ENCODE data around the gene TRAF4. TPM values are rescaled to one million over a fixed set of nuclear protein-coding genes. Genes with fewer than 3 reads are reported as not detected.

Gene TRAF4, protein sequence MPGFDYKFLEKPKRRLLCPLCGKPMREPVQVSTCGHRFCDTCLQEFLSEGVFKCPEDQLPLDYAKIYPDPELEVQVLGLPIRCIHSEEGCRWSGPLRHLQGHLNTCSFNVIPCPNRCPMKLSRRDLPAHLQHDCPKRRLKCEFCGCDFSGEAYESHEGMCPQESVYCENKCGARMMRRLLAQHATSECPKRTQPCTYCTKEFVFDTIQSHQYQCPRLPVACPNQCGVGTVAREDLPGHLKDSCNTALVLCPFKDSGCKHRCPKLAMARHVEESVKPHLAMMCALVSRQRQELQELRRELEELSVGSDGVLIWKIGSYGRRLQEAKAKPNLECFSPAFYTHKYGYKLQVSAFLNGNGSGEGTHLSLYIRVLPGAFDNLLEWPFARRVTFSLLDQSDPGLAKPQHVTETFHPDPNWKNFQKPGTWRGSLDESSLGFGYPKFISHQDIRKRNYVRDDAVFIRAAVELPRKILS
- total RNA-seq: 10 to 100 TPM in 2 of 4 donors, 1 to 10 TPM in 2; 4.6 to 12.6 (median 10.6) TPM

- H3K27me3 ChIP-seq: no peaks in the 10 kb centered on the region
- no peaks in the 10 kb centered on the region for H3K9me3 ChIP-seq
- TF ChIP-seq POLR2AphosphoS5 (IDR thresholded peaks at IDR 0.05): peak; percentile 54 to 85
- peak in 2 of 3 experiments; percentile 35 to 57 for TF ChIP-seq CTCF (IDR thresholded peaks at IDR 0.05)
- TF ChIP-seq POLR2A (IDR thresholded peaks at IDR 0.05; ENCODE audit: low read depth): no peak
- no peak for TF ChIP-seq EP300 (IDR thresholded peaks at IDR 0.05)
- intact Hi-C loops (cut with DNase I): loop anchor here (2.0 kb wide), 1 partner anchor 15 kb away; the partner anchor contains the start of gene NEK8
- peaks cover 0 to 14% (median 14%) of the 10 kb centered on the region in 4 donors for H3K36me3 ChIP-seq
- H3K27ac ChIP-seq (replicated peaks in 1 of 4): peak within 1 kb of the TSS; percentile 80 to 95 (median 90)
- no peak for DNase-seq (ENCODE audit: extremely low spot score)
- 2% methylated on average over 37 of the region's 70 CpGs for whole genome bisulfite sequencing
- H3K4me3 ChIP-seq: peak within 1 kb of the TSS; percentile 61 to 95 (median 76)
- H3K4me1 ChIP-seq: peaks cover 37 to 49% (median 47%) of the 10 kb centered on the region in 4 donors
Observed at GRCh38 chr17:28743243-28744103, at the start of gene TRAF4. Gene TRAF4, plus strand, starts transcription at chr17:28744011. Its CDS starts 102 bp downstream, at chr17:28744113.

- H3K4me3 ChIP-seq: no peak overlapping the region
- 96% methylated on average over 6 of the region's 6 CpGs for WGBS
- H3K36me3 ChIP-seq: peaks cover 98 to 100% (median 100%) of the 10 kb centered on the region in 4 donors
- H3K4me1 ChIP-seq: no peaks in the 10 kb centered on the region
- H3K9me3 ChIP-seq: no peaks in the 10 kb centered on the region
- intact Hi-C loops (cut with DNase I): no loop called here
- H3K27ac ChIP-seq (replicated peaks in 1 of 4): no peak overlapping the region
- TF ChIP-seq POLR2A (IDR thresholded peaks at IDR 0.05; ENCODE audit: low read depth): no peak
- no peak for TF ChIP-seq EP300 (IDR thresholded peaks at IDR 0.05)
- TF ChIP-seq CTCF (IDR thresholded peaks at IDR 0.05): no peak
- no peak for TF ChIP-seq POLR2AphosphoS5 (IDR thresholded peaks at IDR 0.05)
- DNase-seq (ENCODE audit: extremely low spot score): no peak
- H3K27me3 ChIP-seq: no peaks in the 10 kb centered on the region
Observed at GRCh38 chr17:28698253-28698941, 45.4 kb upstream of the TRAF4 start.

GRCh38 chr17:28700278-28700677, 43.5 kb upstream of the TRAF4 start:
- no peak overlapping the region for H3K27ac ChIP-seq (replicated peaks in 1 of 4)
- H3K27me3 ChIP-seq: no peaks in the 10 kb centered on the region
- no peaks in the 10 kb centered on the region for H3K9me3 ChIP-seq
- 85% methylated on average over 7 of the region's 8 CpGs for WGBS
- TF ChIP-seq EP300 (IDR thresholded peaks at IDR 0.05) (no peak), POLR2AphosphoS5 (IDR thresholded peaks at IDR 0.05) (no peak), POLR2A (IDR thresholded peaks at IDR 0.05; ENCODE audit: low read depth) (no peak), CTCF (IDR thresholded peaks at IDR 0.05) (no peak)
- no peaks in the 10 kb centered on the region for H3K4me1 ChIP-seq
- no peak overlapping the region for H3K4me3 ChIP-seq
- intact Hi-C loops (cut with DNase I): no loop called here
- no peak for DNase-seq (ENCODE audit: extremely low spot score)
- peaks cover 80 to 98% (median 94%) of the 10 kb centered on the region in 4 donors for H3K36me3 ChIP-seq

- H3K27ac ChIP-seq (replicated peaks in 1 of 4): no peak overlapping the region
- H3K4me1 ChIP-seq: no peaks in the 10 kb centered on the region
- no peak for TF ChIP-seq POLR2A (IDR thresholded peaks at IDR 0.05; ENCODE audit: low read depth)
- no peak for TF ChIP-seq POLR2AphosphoS5 (IDR thresholded peaks at IDR 0.05)
- TF ChIP-seq EP300 (IDR thresholded peaks at IDR 0.05): no peak
- no peak for TF ChIP-seq CTCF (IDR thresholded peaks at IDR 0.05)
- intact Hi-C loops (cut with DNase I): no loop called here
- H3K4me3 ChIP-seq: no peak overlapping the region
- no peaks in the 10 kb centered on the region for H3K27me3 ChIP-seq
- no peak for DNase-seq (ENCODE audit: extremely low spot score)
- H3K36me3 ChIP-seq: peaks cover 73 to 91% (median 87%) of the 10 kb centered on the region in 4 donors
- H3K9me3 ChIP-seq: no peaks in the 10 kb centered on the region
- 86% methylated on average over 9 of the region's 10 CpGs for WGBS
Observed at GRCh38 chr17:28700830-28701492, 42.9 kb upstream of the TRAF4 start.
